ENCODE data around the gene LILRA2.
"Not testable (repeated sequence)": the region's sequence is repeated elsewhere in the genome, so short reads cannot be mapped to it uniquely, and the experiment has no call there.

Gene LILRA2

DNA sequence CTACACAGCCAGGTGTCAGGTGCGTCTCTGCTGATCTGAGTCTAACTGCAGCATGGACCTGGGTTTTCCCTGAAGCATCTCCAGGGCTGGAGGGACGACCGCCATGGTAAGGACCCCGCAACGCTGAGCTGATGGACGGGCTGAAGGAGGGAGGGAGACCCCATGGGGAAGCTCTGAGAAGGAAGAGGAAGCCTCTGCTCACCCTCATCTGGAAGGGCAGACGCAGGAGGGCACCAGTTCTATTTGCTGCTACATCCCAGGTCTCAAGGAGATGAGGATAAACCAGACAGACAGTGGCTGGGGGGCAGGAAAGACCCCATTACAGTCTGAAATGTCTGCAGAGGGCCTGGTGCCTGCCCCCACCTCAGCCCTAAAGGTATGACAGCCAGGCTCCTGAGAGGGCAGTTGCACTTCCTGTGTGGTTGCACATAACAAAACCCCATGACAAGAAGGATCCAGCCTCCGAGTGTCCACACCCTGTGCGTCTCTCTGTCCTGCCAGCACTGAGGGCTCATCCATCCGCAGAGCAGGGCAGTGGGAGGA lies at the start of gene LILRA2:
Gene LILRA2, plus strand, starts transcription at position 461 of the 543 bp plus-strand sequence. CDS start 89 bp downstream, outside the sequence.
- no peak for DNase-seq (ENCODE audit: low read depth in 3 of 3)

DNA sequence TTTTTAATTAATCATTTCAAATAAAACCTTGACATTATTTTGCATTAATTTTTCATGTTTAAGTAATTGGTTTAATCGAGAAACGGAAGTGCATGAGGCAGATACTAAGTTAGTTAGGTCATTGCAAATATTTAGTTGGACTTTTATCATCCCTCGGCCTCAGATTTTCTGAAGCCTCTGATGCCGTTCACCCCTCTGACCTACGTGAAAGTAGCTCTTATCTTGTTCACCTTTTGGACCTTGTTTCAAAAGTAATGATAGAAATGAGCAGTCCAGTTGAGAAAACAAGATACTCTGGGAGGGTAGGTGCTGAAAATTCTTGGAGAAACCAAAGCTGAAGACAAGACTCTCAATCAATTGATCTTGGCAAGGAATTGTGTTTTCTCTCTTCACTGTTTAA lies 48.0 kb upstream of the LILRA2 start:
- DNase-seq (ENCODE audit: low read depth in 3 of 3): no peak

DNA sequence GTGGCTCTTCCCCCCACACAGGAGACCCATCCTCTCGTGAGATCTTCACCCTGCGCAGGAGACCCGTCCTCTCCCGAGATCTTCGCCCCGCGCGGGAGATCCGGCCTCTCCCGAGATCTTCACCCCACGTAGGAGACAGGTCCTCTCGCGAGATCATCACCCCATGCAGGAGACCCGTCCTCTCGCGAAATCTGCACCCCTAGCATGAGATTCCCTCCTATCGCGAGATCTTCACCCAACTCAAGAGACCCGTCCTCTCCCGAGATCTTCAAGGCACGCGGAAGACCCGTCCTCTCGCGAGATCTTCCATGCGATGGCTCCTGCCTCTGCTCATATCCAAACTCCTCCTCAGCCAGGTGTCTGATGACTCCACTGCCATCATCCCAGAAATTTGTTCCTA lies 46.6 kb upstream of the LILRA2 start:
- no peak for DNase-seq (ENCODE audit: low read depth in 3 of 3)

DNA sequence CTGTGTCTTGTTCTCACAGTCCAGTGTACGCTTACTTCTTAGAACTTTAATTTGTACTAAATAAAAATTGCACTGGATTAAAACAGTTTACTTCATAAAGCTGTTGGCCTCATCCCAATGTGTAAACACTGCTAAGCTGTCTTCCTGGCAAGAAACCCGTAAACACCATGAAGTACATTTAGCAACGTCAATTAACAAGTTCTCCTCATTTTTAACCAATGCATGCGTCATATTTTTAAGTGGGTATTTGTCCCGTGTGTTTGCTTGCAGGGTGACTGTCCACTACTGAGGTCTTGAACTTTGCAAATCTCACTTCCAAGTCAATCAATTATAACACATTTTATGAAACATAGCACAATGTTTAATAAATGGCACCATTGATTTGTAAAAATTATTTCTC lies 42.7 kb upstream of the LILRA2 start:
- no peak for DNase-seq (ENCODE audit: low read depth in 3 of 3)

DNA sequence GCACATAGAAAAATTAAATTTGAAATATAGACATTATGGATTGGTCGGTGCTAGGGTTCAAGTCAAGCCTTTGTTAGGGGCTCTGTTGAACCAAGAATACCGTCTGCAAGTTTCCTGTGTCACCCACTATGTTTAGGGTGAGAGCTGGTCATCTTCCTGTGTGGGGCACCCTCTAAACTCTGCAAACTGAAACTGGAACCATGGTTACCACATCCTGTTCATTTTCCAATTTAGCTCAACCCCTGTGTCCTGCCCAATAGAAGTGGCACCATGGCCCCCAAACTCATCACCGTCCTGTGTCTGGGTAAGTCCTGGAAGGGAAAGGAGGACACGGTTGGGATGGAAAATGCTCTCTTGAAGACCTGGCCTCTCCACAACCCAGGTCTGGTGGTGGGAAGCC lies 41.1 kb upstream of the LILRA2 start:
- no peak for DNase-seq (ENCODE audit: low read depth in 3 of 3)

DNA sequence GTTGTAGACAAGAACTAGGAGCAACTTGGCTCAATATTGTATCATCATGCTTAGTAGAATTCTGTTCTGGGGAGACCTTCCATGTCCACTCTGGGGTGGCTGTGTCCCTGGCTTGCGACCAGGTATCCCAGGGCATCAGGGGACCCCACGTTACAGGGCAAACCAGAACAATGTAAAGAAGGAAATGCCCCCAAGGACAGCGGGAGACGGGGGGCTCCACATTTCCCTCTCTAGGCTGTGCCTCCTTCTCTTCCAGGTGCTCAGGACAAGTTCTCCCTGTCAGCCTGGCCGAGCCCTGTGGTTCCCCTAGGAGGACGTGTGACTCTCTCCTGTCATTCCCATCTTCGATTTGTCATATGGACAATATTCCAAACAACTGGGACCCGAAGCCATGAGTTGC lies 40.1 kb upstream of the LILRA2 start:
- DNase-seq (ENCODE audit: low read depth in 3 of 3): no peak

DNA sequence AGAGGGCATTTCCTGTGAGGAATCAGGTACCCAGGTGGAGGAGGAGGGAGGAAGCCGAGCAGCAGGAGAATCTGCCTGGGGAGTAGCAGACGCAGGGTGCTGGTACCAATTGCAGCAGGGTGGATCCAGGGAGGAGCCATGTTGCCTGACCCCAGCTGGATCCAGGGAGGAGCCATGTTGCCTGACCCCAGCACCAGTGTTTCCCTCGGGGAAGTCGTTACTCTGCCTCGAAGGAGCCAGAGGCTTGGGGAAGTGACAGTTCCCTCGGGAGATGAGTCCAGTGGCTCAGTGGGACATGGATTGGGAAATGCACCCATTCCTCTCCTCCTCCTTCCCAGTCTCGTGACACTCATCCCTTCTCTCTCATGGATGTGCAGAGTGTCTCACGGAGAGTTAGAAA lies 39.4 kb upstream of the LILRA2 start:
- no peak for DNase-seq (ENCODE audit: low read depth in 3 of 3)

DNA sequence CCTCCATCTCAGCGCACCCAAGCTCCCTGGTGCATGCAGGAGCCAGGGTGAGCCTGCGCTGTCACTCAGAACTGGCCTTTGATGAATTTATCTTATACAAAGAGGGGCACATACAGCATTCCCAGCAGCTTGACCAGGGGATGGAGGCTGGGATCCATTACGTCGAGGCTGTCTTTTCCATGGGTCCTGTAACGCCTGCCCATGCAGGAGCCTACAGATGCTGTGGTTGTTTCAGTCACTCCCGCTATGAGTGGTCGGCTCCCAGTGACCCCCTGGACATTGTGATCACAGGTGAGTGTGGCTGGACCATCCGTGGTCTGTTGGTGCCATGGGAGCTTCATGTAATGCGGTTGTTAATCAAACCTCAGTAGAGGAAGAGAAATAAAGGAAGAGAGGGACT lies 38.0 kb upstream of the LILRA2 start:
- no peak for DNase-seq (ENCODE audit: low read depth in 3 of 3)

DNA sequence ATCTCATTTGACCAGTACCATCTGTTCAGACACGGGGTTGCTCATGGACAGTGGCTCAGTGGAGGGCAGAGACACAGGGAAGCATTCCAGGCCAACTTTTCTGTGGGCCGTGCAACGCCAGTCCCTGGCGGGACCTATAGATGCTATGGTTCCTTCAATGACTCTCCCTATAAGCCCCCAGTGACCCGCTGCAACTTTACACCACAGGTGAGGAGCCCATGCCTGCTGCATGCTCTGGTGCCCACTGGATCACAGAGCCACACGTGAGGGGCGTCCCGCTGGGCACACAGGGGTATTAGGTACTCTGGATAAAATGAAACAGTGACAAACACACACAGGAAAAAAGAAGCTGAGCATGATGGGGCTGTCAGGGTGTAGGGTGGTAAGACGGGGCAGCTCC lies 36.6 kb upstream of the LILRA2 start:
- no peak for DNase-seq (ENCODE audit: low read depth in 3 of 3)

DNA sequence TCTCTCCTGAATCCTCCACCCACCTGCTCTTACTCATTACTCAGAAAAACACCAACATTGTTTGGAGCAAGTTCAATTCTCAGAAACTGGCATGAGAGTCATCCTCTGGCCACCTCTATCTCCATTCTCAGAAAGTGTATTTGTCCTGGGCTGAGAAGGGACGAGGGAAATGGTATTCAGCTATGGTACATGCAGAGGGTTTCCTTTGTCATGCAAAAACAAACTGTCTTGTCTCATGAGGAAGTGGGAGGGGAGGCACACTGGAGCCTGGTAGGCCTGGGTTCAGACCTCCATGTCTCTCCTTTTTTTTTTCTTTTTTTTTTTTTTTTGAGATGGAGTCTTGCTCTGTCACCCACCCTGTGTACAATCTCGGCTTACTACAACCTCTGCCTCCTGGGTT lies 31.9 kb upstream of the LILRA2 start:
- DNase-seq (ENCODE audit: low read depth in 3 of 3): no peak

DNA sequence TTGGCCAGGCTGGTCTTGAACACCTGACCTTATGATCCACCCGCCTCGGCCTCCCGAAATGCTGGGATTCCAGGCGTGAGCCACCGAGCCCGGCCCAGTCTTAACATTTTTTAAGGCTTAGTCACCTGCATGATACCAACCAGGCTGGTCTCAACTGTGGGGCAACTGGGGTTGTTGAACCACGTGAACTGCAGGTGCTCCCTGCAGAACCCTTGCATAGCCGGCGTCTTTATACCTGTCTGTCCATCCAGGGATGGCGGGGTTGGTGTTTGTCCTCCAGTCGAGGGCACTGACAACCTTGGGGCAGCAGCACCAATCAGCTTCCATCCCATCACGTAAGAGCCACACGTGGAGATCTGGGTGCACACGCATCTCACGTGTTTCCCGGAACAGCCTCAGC lies 24.8 kb upstream of the LILRA2 start:
- no peak for DNase-seq (ENCODE audit: low read depth in 3 of 3)

DNA sequence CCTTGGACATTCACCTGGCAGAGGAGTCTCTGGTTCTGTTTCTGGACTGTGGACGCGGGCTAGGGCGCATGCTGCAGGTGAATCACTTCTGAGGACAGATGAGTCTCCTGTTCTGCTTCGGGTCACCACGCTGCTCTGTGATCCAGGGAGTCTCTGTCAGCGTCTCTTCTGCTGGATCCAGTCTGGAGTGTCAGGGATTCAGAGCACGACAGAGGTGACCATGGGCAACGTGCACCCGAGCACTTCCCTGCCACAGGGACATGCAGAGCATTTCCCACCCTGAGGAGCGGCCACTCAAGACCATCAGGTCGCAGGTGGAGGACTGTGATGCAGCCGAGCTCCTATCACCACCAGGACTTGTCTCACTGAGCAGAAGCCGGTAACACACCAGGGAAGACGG lies 24.4 kb upstream of the LILRA2 start:
- DNase-seq (ENCODE audit: low read depth in 3 of 3): no peak

DNA sequence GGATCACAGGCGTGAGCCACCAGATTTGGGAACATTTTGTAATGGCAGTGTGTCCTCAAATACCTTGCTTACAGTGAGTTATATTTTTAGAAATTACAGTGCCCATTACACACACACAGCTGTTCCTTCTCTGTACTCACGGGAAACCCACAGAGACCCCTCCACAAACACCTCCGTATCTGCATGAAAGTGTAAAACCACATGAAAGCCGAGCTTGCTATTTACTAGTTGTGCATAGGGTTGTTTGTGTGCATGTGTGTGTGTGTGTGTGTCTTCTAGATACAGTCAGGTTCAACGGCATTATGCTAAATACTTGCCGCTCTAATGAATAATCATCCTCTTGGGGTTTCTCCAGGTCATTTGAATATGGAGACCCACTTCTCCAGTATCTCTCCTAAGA lies 22.3 kb upstream of the LILRA2 start:
- no peak for DNase-seq (ENCODE audit: low read depth in 3 of 3)

DNA sequence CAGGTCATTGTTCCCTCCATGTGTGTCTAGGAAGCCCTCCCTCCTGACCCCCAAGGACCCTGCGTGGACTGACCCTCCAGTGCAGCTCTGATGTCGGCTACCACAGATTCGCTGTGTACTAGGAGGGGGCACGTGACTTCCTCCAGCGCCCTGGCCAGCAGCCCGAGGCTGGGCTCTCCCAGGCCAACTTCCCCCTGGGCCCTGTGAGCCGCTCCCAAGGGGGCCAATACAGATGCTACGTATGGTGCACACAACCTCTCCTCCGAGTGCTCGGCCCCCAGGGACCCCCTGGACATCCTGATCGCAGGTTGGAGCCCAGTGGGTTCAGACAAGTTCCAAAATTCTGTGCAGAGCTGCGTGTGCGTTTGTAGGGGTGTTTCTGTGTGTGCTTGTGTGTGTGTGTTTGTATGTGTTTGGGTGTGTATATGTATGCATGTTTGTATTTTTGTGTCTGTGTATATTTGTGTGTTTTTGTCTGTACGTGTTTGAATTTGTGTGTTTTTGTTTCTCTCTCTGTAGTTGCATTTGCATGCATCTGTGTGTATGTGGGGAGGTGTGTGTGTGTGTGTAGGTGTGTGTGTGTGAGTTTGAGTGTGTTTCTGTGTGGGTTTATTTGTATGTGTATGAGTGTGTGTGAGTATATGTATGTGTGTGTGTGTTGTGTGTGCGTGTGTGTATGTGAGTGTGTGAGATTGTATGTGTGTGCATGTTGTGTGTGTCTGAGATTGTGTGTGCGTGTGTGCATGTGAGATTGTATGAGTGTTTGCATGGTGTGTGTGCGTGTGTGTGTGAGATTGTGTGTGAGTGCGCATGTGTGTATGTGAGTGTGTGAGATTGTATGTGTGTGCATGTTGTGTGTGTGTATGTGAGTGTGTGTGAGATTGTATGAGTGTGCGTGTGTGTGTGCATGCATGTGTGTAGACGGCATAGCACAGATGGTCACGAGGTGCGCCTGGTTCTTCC lies 21.4 kb upstream of the LILRA2 start:
- DNase-seq (ENCODE audit: low read depth in 3 of 3): no peak

DNA sequence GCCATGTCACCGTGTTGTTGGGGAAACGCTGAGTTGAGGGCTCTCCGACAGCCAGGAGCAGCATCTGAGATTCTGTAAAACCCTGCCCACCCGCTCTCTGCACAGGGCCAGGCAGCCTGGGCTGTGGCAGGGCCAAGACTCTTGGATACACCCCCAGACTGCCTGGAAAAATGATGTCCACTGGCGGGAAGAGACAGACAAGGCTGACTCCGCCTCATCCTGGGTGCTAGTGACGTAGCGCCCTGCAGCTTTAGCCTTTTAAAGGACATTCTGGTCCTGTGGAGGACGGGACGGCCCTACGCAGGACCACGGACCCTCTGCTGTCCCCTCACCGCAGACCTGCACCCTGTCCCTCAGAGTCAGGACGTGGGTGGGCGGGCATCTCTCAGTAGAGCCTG lies 20.7 kb upstream of the LILRA2 start:
- no peak for DNase-seq (ENCODE audit: low read depth in 3 of 3)

DNA sequence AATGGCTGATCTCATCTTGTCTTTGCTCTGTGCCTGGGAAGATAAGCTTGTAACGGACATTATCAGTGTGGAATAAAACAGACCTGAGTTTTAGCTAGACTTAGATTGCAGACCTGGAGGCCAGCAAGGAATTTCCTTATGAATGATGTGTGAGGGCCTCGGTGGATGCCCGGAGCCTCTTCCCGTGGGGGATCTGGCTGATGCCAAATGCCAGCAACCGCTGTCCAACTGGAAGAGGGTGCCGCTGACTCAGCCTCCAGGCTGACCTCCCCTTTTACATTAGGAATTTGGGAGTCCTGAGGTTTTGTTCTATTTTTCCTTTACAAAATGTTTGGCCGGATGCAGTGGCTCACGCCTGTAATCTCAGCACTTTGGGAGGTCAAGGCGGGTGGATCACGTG lies 19.6 kb upstream of the LILRA2 start:
- no peak for DNase-seq (ENCODE audit: low read depth in 3 of 3)

DNA sequence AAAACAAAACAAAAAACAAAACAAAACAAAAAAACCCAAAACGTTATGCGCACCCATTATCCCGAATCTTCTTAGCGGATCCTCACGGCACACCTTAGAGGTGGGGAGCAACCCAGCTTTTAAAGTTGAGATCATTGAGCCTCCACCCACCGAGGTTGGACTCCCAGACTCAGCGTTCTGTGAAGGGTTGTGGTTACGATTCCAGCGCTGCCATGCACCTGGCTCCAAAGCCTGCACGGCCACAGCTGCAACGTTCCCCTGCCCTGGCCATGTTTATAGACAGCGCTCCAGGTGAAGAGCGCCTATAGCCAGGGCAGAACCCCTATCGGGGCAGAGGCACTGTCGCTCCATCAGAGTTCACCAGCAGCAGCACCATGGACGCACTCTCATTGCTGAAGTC lies 18.7 kb upstream of the LILRA2 start:
- no peak for DNase-seq (ENCODE audit: low read depth in 3 of 3)

DNA sequence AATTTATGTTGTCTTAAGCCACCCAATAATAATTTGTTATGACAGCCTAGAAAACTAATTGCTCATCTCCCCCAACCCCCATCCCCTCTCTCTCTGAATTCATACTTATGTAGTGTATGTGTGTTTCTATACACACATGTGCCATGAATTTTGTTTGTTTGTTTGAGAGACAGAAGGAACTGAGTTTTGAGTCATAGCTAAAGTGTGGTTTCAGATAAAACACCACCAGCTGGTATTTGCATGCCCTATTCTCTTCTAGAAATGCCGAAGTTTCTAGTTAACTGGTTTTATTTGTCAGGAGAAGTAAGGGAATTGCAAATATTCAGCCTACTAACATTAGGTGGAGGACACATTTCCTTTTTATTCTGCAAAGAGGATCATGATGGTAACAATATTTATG lies 17.4 kb upstream of the LILRA2 start:
- DNase-seq (ENCODE audit: low read depth in 3 of 3): no peak

DNA sequence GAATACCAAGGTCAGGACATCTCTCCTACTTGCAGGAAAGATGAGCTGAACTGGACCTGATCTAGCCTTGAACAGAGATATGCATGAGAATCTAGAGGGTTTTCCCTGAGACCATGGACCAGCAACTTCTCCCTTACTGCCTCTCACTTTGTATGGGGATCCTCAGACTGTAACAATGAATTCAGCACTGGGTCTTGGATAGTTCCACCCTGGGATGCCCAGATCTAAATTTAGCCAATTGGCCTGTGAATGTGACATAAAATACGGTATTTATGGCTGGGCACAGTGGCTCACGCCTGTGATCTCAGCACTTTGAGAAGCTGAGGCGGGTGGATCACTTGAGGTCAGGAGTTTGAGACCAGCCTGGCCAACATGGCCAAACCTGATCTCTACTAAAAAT lies 15.3 kb upstream of the LILRA2 start:
- no peak for DNase-seq (ENCODE audit: low read depth in 3 of 3)

DNA sequence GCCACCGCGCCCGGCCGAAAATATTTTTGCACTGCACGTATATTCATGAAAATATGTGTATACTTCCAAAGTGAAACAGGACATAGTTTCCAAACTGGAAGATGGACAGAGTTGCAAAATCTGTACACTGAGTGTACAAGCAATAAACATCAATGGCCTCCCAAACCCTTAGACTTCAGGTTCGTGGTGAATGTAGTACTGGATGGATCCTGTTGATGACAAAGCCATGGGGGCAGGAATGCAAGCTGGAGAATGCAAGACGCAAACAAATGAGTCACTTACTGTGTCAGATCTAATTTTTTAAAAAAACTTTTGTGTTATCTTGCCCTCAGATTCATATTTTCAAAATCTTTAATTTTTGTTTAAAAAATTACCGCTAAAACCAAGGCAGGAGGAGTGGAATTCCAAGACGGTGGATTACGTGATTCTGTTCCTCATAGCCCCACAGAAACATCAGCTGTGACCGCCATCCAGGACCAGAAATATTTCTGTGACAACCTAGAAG lies 12.7 kb upstream of the LILRA2 start:
- DNase-seq (ENCODE audit: low read depth in 3 of 3): no peak

DNA sequence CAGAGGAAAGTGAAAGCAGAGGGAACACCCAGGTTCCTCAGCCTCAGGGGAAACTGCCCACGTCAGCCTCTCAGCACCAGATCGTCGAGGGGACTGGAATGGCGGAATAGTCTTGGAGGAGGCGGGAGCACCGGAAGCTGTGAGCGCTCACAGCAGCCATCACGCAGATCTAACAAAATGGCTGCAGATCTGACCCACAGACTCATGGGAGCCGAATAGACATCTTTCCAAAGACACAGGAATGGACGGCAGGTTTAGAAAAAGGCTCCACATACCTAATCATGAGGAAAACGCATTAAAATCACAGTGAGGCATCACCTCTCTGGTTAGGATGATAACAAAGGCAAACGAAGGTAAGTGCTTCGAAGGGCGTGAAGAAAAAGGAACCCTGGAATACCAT lies 11.8 kb upstream of the LILRA2 start:
- no peak for DNase-seq (ENCODE audit: low read depth in 3 of 3)

DNA sequence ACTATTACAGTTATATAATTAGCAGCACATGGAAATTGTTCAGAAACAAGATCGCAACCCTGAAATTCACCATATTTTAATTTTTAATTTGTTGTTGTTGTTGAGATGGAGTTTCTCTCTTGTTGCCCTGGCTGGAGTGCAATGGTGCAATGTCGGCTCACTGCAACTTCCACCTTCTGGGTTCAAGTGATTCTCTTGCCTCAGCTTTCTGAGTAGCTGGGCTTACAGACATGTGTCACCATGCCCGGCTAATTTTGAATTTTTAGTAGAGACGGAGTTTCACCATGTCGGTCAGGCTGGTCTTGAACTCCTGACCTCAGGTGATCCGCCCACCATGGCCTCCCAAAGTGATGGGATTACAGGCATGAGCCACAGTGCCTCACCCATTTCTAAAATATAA lies 10.4 kb upstream of the LILRA2 start:
- DNase-seq (ENCODE audit: low read depth in 3 of 3): not testable (repeated sequence)

DNA sequence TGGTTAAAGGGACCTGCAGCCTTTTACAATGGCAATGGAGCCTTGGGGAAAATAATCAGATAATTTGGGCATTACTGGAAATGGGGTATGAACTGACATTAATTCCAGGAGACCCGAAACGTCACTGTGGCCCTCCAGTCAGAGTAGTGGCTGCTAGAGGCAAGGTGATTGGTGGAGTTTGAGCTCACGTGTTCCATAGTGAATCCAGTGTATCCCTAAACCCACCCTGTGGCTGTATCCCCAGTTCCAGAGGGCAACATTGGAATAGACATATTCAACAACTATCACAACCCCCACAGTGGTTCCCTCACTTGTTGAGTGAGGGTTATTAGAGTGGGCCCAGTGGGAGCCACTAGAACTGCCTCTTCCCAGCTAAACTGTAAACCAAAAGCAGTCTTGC lies 3.3 kb upstream of the LILRA2 start:
- DNase-seq (ENCODE audit: low read depth in 3 of 3): no peak

Data from stimulated activated CD4-positive, alpha-beta T cell treated with anti-CD3 and anti-CD28 coated beads, TNF-alpha, amount 100 ng/mL, for 48 hours (primary cell).